ENCODE measurements around the gene CR1.

DNA sequence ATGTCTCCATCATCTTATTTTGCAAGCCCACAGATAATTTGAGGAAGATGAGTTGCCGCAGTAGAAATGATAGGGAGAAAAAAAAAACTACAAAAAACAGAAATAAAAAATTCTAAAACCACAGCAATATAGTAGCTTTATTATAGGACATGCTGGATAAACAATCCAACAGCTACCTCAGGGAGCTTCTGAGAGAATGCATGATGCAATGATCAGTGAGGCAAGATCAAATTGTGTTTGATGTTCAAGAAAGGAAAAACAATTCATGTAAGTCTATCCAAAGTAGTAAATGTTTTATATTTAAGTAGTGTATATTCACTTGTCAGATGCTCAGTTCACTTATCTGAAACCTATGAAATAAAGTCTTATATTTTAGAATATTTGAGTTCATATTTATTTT is 155.6 kb downstream of the CR1 start:
- TF ChIP-seq POLR2A (IDR thresholded peaks at IDR 0.05; ENCODE audit: control extremely low read depth in 1 of 2, low read depth in 2 of 2, low read length in 2 of 2) = no peak
- TF ChIP-seq TAF1 (IDR thresholded peaks at IDR 0.05; ENCODE audit: low read depth, low read length) = no peak
- TF ChIP-seq RFX5 (IDR thresholded peaks at IDR 0.05; ENCODE audit: borderline replicate concordance, low read depth, low read length) = no peak
- TF ChIP-seq POLR2AphosphoS5 (IDR thresholded peaks at IDR 0.05; ENCODE audit: low read depth, low read length) = no peak
- no peak for TF ChIP-seq SP2 (IDR thresholded peaks at IDR 0.05; ENCODE audit: low read length)
- TF ChIP-seq, protein P1, sequence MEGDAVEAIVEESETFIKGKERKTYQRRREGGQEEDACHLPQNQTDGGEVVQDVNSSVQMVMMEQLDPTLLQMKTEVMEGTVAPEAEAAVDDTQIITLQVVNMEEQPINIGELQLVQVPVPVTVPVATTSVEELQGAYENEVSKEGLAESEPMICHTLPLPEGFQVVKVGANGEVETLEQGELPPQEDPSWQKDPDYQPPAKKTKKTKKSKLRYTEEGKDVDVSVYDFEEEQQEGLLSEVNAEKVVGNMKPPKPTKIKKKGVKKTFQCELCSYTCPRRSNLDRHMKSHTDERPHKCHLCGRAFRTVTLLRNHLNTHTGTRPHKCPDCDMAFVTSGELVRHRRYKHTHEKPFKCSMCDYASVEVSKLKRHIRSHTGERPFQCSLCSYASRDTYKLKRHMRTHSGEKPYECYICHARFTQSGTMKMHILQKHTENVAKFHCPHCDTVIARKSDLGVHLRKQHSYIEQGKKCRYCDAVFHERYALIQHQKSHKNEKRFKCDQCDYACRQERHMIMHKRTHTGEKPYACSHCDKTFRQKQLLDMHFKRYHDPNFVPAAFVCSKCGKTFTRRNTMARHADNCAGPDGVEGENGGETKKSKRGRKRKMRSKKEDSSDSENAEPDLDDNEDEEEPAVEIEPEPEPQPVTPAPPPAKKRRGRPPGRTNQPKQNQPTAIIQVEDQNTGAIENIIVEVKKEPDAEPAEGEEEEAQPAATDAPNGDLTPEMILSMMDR (IDR thresholded peaks at IDR 0.05; ENCODE audit: control extremely low read depth in 1 of 3, insufficient read depth in 1 of 3, low read depth in 1 of 3, low read length in 3 of 3) = no peak
- TF ChIP-seq EP300 (IDR thresholded peaks at IDR 0.05; ENCODE audit: borderline replicate concordance in 1 of 2, low read depth in 2 of 2, low read length in 2 of 2) = no peak
- no peak for TF ChIP-seq SP1 (IDR thresholded peaks at IDR 0.05; ENCODE audit: low read depth, low read length)
- no peak for TF ChIP-seq KDM1A (IDR thresholded peaks at IDR 0.05; ENCODE audit: borderline replicate concordance, low read length)
- no peak for TF ChIP-seq GTF2F1 (IDR thresholded peaks at IDR 0.05; ENCODE audit: borderline replicate concordance, low read depth, low read length)
- no peak for TF ChIP-seq SIN3A (conservative IDR thresholded peaks at IDR 0.05 in 1 of 2, IDR thresholded peaks at IDR 0.05 in 1 of 2; ENCODE audit: low read depth in 1 of 2, low read length in 2 of 2)
